Measurements from ENCODE around the gene USHBP1. TPM values are rescaled to one million over a fixed set of nuclear protein-coding genes. Genes with fewer than 3 reads are reported as not detected.

The USHBP1 gene
- total RNA-seq, 4 donors from 2014 or later: 0.80 to 3.0 (median 2.0) TPM

- TF ChIP-seq POLR2A (IDR thresholded peaks at IDR 0.05) (no peak), CTCF (IDR thresholded peaks at IDR 0.05) (no peak)
- 70 to 74% methylated on average over 18 of the region's 18 CpGs for WGBS, 2 donors
- no peak overlapping the region for H3K4me3 ChIP-seq (ENCODE audit: low read depth, poor library complexity, severe bottlenecking)
- intact Hi-C loops (cut with DNase I; ENCODE audit: low total_unique reads): no loop called here
- no peak for DNase-seq (ENCODE audit: low spot score in 2 of 2)
Observed at GRCh38 chr19:17255150-17255621, 9.4 kb downstream of the USHBP1 start.

- no peak for TF ChIP-seq CTCF (IDR thresholded peaks at IDR 0.05)
- no peak for TF ChIP-seq POLR2A (IDR thresholded peaks at IDR 0.05)
- WGBS, 2 donors: 85 to 89% methylated on average over 10 of the region's 10 CpGs
- no peak for DNase-seq (ENCODE audit: low spot score in 2 of 2)
- intact Hi-C loops (cut with DNase I; ENCODE audit: low total_unique reads): no loop called here
- no peak overlapping the region for H3K4me3 ChIP-seq (ENCODE audit: low read depth, poor library complexity, severe bottlenecking)
Observed at GRCh38 chr19:17254636-17255035, 9.9 kb downstream of the USHBP1 start.

GRCh38 chr19:17249887-17250548, 14.5 kb downstream of the USHBP1 start:
- whole genome bisulfite sequencing, 2 donors: 80 to 87% methylated on average over 14 to 15 of the region's 15 CpGs
- TF ChIP-seq POLR2A (IDR thresholded peaks at IDR 0.05): no peak
- no peak for TF ChIP-seq CTCF (IDR thresholded peaks at IDR 0.05)
- intact Hi-C loops (cut with DNase I; ENCODE audit: low total_unique reads): no loop called here
- no peak overlapping the region for H3K4me3 ChIP-seq (ENCODE audit: low read depth, poor library complexity, severe bottlenecking)
- DNase-seq (ENCODE audit: low spot score in 2 of 2): no peak

- intact Hi-C loops (cut with DNase I; ENCODE audit: low total_unique reads): no loop called here
- 67 to 68% methylated on average over 14 to 21 of the region's 21 CpGs for WGBS, 2 donors
- no peak overlapping the region for H3K4me3 ChIP-seq (ENCODE audit: low read depth, poor library complexity, severe bottlenecking)
- no peak for DNase-seq (ENCODE audit: low spot score in 2 of 2)
- peak in 1 of 3 donors; percentile 64 for TF ChIP-seq CTCF (IDR thresholded peaks at IDR 0.05)
- TF ChIP-seq POLR2A (IDR thresholded peaks at IDR 0.05): no peak
Observed at GRCh38 chr19:17248011-17248776, 16.4 kb downstream of the USHBP1 start.

GRCh38 chr19:17246681-17247425, 17.7 kb downstream of the USHBP1 start:
- WGBS, 2 donors: 11 to 20% methylated on average over 21 of the region's 21 CpGs
- peak overlapping the region; percentile 22 for H3K4me3 ChIP-seq (ENCODE audit: low read depth, poor library complexity, severe bottlenecking)
- intact Hi-C loops (cut with DNase I; ENCODE audit: low total_unique reads): no loop called here
- TF ChIP-seq CTCF (IDR thresholded peaks at IDR 0.05) (no peak), POLR2A (IDR thresholded peaks at IDR 0.05) (no peak)
- no peak for DNase-seq (ENCODE audit: low spot score in 2 of 2)

Measured in lower leg skin (tissue), 4 donors.